Astrocyte (in vitro differentiated cells and primary cell): ENCODE results near the gene TNFAIP1.

Experiments
- CTCF ChIP-seq: IDR thresholded peaks from 2 replicates; pipeline ENCODE4 v1.5.1; 2011; ENCODE audit warnings: low read depth, mild to moderate bottlenecking, inconsistent platforms, low read length, moderate library complexity; ENCODE audit not compliant: insufficient read depth
- EZH2 ChIP-seq: IDR thresholded peaks from 2 replicates; pipeline ENCODE4 v1.6.1; 2012; ENCODE audit warnings: mild to moderate bottlenecking, low read length, inconsistent platforms; ENCODE audit not compliant: insufficient read depth

- TF ChIP-seq CTCF, result no peak
- TF ChIP-seq EZH2, result no peak
Observed at GRCh38 chr17:28317966-28318758, 17.4 kb upstream of the TNFAIP1 start.
